Esophagus squamous epithelium (tissue), 4 donors: ENCODE measurements around the gene ARHGAP12.

Experiments
- CTCF ChIP-seq, 6 experiments: fragments of 450-650 bp in 4 of 6; fragments of 200-600 bp in 2 of 6; sonication (generic) in 2 of 6; IDR thresholded peaks; one replicate each; pipeline ENCODE4 v1.5.1; 2016 to 2019; ENCODE audit warnings: antibody characterized with exemption in 6 of 6, mild to moderate bottlenecking in 4 of 6, moderate library complexity in 4 of 6
- POLR2A ChIP-seq, 4 donors: fragments of 450-650 bp; IDR thresholded peaks; one replicate each; pipeline ENCODE4 v1.6.1; 2017; ENCODE audit warnings: antibody characterized with exemption in 4 of 4, mild to moderate bottlenecking in 4 of 4, moderate library complexity in 3 of 4

- TF ChIP-seq CTCF (IDR thresholded peaks at IDR 0.05) (no peak), POLR2A (IDR thresholded peaks at IDR 0.05) (no peak)
Measured at GRCh38 chr10:31762316-31762715, 166.3 kb downstream of the ARHGAP12 start.
